HG02840 (cell line): Measurements from ENCODE around the gene NHEJ1.
"Not testable (repeated sequence)": the region's sequence is repeated elsewhere in the genome, so short reads cannot be mapped to it uniquely, and the experiment has no call there.

ENCODE experiments used
- ATAC-seq: cut with Tn5 transposase; IDR thresholded peaks from one replicate; pipeline ENCODE4 v1.9.1; 2021; ENCODE audit warnings: mild to moderate bottlenecking, moderate library complexity, moderate number of reproducible peaks; ENCODE audit not compliant: unreplicated experiment, low FRiP score

Gene NHEJ1

GRCh38 chr2:219160186-219161017, at the start of gene NHEJ1:
NHEJ1 (minus strand) TSS chr2:219160815; CDS start chr2:219158362, 2,453 bp downstream.
- ATAC-seq = peak; percentile 90

- ATAC-seq = no peak
These were observed 48.9 kb upstream of the NHEJ1 start for GRCh38 chr2:219209236-219210195.

- no peak for ATAC-seq
These were observed 47.5 kb upstream of the NHEJ1 start for GRCh38 chr2:219207884-219208740.

GRCh38 chr2:219207134-219207883, 46.7 kb upstream of the NHEJ1 start:
- no peak for ATAC-seq

- ATAC-seq = peak; percentile 93
These were observed 45.9 kb upstream of the NHEJ1 start, which contains the start of gene ZFAND2B for GRCh38 chr2:219206328-219207133. ZFAND2B (plus strand) TSS chr2:219206782; CDS start chr2:219206988, 206 bp downstream.

GRCh38 chr2:219205981-219206327, 45.3 kb upstream of the NHEJ1 start:
- ATAC-seq = no peak

- ATAC-seq = no peak
These were observed 44.5 kb upstream of the NHEJ1 start for GRCh38 chr2:219205165-219205538.

- ATAC-seq = no peak
These were observed 44.0 kb upstream of the NHEJ1 start for GRCh38 chr2:219204425-219205164.

GRCh38 chr2:219201331-219201730, 40.7 kb upstream of the NHEJ1 start:
- not testable (repeated sequence) for ATAC-seq

GRCh38 chr2:219200502-219201326, 40.1 kb upstream of the NHEJ1 start:
- ATAC-seq = not testable (repeated sequence)

- ATAC-seq = no peak
These were observed 39.0 kb upstream of the NHEJ1 start for GRCh38 chr2:219199470-219200211.

- ATAC-seq = no peak
These were observed 38.4 kb upstream of the NHEJ1 start for GRCh38 chr2:219198974-219199373.

- no peak for ATAC-seq
These were observed 36.8 kb upstream of the NHEJ1 start for GRCh38 chr2:219197388-219197787.

GRCh38 chr2:219186754-219187456, 26.3 kb upstream of the NHEJ1 start:
- no peak for ATAC-seq

GRCh38 chr2:219184121-219184520, 23.5 kb upstream of the NHEJ1 start:
- ATAC-seq = no peak
